HepG2 (cell line): ENCODE data around the gene SLC38A3. TPM values are rescaled to one million over a fixed set of nuclear protein-coding genes. Genes with fewer than 3 reads are reported as not detected.

ENCODE experiments used
- KDM4B ChIP-seq: sonication (generic); formaldehyde crosslinking; IDR thresholded peaks from 2 replicates; pipeline ENCODE4 v1.4.0; 2020; ENCODE audit warnings: missing genetic modification reagents
- POLR2G ChIP-seq: fragments of 200-400 bp; formaldehyde crosslinking; IDR thresholded peaks from 2 replicates; pipeline ENCODE4 v1.6.1; 2018; ENCODE audit warnings: mild to moderate bottlenecking, low read depth, low read length, moderate library complexity
- SCMH1 ChIP-seq: sonication (generic); formaldehyde crosslinking; IDR thresholded peaks from 2 replicates; pipeline ENCODE4 v1.9.0; 2021; ENCODE audit warnings: missing genetic modification reagents, mild to moderate bottlenecking, borderline replicate concordance
- ZFP37 ChIP-seq: sonication (generic); formaldehyde crosslinking; IDR thresholded peaks from 2 replicates; pipeline ENCODE4 v1.4.0; 2020; ENCODE audit warnings: missing genetic modification reagents, borderline replicate concordance
- ZIK1 ChIP-seq: sonication (generic); formaldehyde crosslinking; IDR thresholded peaks from 2 replicates; pipeline ENCODE4 v1.5.0; 2020; ENCODE audit warnings: mild to moderate bottlenecking, low read depth, missing genetic modification reagents, borderline replicate concordance
- ZNF160 ChIP-seq: sonication (generic); formaldehyde crosslinking; IDR thresholded peaks from 2 replicates; pipeline ENCODE4 v1.8.0; 2022; ENCODE audit warnings: mild to moderate bottlenecking, inconsistent platforms, missing genetic modification reagents
- ZNF225 ChIP-seq: sonication (generic); formaldehyde crosslinking; IDR thresholded peaks from 2 replicates; pipeline ENCODE4 v1.4.0; 2020; ENCODE audit warnings: mild to moderate bottlenecking, missing genetic modification reagents
- ZNF296 ChIP-seq: sonication (generic); formaldehyde crosslinking; conservative IDR thresholded peaks from 2 replicates; pipeline ENCODE4 v1.5.0; 2020; ENCODE audit warnings: mild to moderate bottlenecking, missing genetic modification reagents
- ZNF556 ChIP-seq: sonication (generic); formaldehyde crosslinking; IDR thresholded peaks from 2 replicates; pipeline ENCODE4 v1.4.0; 2020; ENCODE audit warnings: mild to moderate bottlenecking, missing genetic modification reagents, borderline replicate concordance
- ZNF577 ChIP-seq: sonication (generic); formaldehyde crosslinking; IDR thresholded peaks from 2 replicates; pipeline ENCODE4 v1.4.0; 2020; ENCODE audit warnings: mild to moderate bottlenecking, low read depth, missing genetic modification reagents, borderline replicate concordance
- polyA plus RNA-seq, 8 experiments: library from polyadenylated mRNA; depleted of rRNA in 3 of 8; stranded (reverse) in 7 of 8; unstranded in 1 of 8; fragments of >200 nt; fragmentation: Illumina TruSeq in 4 of 8; extraction: Trizol in 4 of 8; gene quantifications; 2 replicates each; pipeline versions ENCODE4 v1.2.1 to v1.2.3, GENCODE V29; 2011 to 2016; ENCODE audit warnings: low read depth in 4 of 8, missing spikeins in 1 of 8, mixed read lengths in 1 of 8; ENCODE audit not compliant: insufficient read depth in 1 of 8
- total RNA-seq, 5 experiments: library from RNA; depleted of rRNA; stranded (reverse); fragments of >200 nt; fragmentation: Illumina TruSeq; extraction: Trizol; gene quantifications; 2 replicates each; pipeline ENCODE4 v1.2.3, GENCODE V29; 2016; ENCODE audit warnings: low read depth in 1 of 5
- TF ChIP-seq, protein P1 (sequence below): sonication (generic); formaldehyde crosslinking; conservative IDR thresholded peaks from 2 replicates; pipeline ENCODE4 v1.8.0; 2022; ENCODE audit warnings: mild to moderate bottlenecking, moderate library complexity, missing genetic modification reagents
- TF ChIP-seq, protein P2 (sequence below): sonication (generic); formaldehyde crosslinking; IDR thresholded peaks from 2 replicates; pipeline ENCODE4 v1.4.0; 2020; ENCODE audit warnings: missing genetic modification reagents, borderline replicate concordance
- TF ChIP-seq, protein P3 (sequence below): sonication (generic); formaldehyde crosslinking; IDR thresholded peaks from 2 replicates; pipeline ENCODE4 v1.5.0; 2020; ENCODE audit warnings: mild to moderate bottlenecking, missing genetic modification reagents

The SLC38A3 gene
- total and polyA plus RNA-seq, 2 of the 13 experiments (the other 11 are each of a cell fraction or from before 2014, with no cell fraction given): 29.8 to 164 TPM

DNA sequence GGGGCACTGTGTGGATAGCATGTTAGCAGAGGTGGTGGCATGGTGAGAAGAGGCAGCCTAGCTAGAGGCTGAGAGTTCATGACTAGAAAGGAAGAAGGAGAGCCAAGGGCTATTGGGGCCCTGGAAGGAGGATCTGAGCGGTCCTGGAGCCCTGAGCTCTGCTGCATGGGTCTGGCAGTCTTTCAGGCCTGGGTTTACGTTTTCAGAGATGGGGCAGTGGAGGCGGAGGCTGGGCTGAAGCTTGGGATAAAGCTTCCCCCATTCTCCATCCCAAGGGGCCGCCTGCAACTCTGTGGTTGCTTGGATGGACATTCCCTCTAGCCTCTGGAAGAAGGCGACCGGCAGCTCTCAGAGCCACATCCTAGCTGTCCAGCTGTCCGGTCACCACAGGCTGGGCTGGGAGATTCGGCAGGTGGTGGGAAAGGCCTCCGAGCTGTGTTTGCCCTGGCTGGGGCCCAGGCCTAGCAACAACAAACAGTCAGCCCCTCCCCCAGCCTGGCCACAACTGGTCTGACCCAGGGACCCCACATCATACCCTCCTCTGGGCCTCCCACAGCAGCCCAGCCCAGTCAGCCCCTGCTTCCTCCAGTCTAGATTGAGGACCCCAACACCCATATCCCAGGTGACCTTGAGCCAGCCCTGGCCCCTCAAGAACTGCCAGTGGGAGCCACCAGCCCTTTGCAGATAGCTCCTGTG, 1.8 kb upstream of the SLC38A3 start (continued):
- TF ChIP-seq, protein P1, sequence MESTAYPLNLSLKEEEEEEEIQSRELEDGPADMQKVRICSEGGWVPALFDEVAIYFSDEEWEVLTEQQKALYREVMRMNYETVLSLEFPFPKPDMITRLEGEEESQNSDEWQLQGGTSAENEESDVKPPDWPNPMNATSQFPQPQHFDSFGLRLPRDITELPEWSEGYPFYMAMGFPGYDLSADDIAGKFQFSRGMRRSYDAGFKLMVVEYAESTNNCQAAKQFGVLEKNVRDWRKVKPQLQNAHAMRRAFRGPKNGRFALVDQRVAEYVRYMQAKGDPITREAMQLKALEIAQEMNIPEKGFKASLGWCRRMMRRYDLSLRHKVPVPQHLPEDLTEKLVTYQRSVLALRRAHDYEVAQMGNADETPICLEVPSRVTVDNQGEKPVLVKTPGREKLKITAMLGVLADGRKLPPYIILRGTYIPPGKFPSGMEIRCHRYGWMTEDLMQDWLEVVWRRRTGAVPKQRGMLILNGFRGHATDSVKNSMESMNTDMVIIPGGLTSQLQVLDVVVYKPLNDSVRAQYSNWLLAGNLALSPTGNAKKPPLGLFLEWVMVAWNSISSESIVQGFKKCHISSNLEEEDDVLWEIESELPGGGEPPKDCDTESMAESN (CRISPR knock-in tag): peak; percentile 66
- 0 out of 2 replicates have a peak, but pooled peaks have one; percentile 8 for TF ChIP-seq ZFP37
- TF ChIP-seq ZIK1 (CRISPR knock-in tag): no peak
- TF ChIP-seq, protein P2, sequence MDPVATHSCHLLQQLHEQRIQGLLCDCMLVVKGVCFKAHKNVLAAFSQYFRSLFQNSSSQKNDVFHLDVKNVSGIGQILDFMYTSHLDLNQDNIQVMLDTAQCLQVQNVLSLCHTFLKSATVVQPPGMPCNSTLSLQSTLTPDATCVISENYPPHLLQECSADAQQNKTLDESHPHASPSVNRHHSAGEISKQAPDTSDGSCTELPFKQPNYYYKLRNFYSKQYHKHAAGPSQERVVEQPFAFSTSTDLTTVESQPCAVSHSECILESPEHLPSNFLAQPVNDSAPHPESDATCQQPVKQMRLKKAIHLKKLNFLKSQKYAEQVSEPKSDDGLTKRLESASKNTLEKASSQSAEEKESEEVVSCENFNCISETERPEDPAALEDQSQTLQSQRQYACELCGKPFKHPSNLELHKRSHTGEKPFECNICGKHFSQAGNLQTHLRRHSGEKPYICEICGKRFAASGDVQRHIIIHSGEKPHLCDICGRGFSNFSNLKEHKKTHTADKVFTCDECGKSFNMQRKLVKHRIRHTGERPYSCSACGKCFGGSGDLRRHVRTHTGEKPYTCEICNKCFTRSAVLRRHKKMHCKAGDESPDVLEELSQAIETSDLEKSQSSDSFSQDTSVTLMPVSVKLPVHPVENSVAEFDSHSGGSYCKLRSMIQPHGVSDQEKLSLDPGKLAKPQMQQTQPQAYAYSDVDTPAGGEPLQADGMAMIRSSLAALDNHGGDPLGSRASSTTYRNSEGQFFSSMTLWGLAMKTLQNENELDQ (CRISPR knock-in tag): no peak
- TF ChIP-seq KDM4B (CRISPR knock-in tag): no peak
- peak; percentile 85; the same call in 1 of the 2 replicates for TF ChIP-seq ZNF160 (CRISPR knock-in tag)
- peak; percentile 84 for TF ChIP-seq POLR2G
- TF ChIP-seq SCMH1: no peak
- peak; percentile 57; the same call in 1 of the 2 replicates for TF ChIP-seq ZNF556
- TF ChIP-seq ZNF225 (CRISPR knock-in tag): no peak
- TF ChIP-seq, protein P3, sequence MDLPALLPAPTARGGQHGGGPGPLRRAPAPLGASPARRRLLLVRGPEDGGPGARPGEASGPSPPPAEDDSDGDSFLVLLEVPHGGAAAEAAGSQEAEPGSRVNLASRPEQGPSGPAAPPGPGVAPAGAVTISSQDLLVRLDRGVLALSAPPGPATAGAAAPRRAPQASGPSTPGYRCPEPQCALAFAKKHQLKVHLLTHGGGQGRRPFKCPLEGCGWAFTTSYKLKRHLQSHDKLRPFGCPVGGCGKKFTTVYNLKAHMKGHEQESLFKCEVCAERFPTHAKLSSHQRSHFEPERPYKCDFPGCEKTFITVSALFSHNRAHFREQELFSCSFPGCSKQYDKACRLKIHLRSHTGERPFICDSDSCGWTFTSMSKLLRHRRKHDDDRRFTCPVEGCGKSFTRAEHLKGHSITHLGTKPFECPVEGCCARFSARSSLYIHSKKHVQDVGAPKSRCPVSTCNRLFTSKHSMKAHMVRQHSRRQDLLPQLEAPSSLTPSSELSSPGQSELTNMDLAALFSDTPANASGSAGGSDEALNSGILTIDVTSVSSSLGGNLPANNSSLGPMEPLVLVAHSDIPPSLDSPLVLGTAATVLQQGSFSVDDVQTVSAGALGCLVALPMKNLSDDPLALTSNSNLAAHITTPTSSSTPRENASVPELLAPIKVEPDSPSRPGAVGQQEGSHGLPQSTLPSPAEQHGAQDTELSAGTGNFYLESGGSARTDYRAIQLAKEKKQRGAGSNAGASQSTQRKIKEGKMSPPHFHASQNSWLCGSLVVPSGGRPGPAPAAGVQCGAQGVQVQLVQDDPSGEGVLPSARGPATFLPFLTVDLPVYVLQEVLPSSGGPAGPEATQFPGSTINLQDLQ (CRISPR knock-in tag): 0 out of 2 replicates have a peak, but pooled peaks have one; percentile 66
- TF ChIP-seq ZNF296 (CRISPR knock-in tag): peak; percentile 92
- no peak for TF ChIP-seq ZNF577 (CRISPR knock-in tag)
